ENCODE measurements around the gene CEACAM4.
"Not testable (repeated sequence)": the region's sequence is repeated elsewhere in the genome, so short reads cannot be mapped to it uniquely, and the experiment has no call there.

CEACAM4 gene

DNA sequence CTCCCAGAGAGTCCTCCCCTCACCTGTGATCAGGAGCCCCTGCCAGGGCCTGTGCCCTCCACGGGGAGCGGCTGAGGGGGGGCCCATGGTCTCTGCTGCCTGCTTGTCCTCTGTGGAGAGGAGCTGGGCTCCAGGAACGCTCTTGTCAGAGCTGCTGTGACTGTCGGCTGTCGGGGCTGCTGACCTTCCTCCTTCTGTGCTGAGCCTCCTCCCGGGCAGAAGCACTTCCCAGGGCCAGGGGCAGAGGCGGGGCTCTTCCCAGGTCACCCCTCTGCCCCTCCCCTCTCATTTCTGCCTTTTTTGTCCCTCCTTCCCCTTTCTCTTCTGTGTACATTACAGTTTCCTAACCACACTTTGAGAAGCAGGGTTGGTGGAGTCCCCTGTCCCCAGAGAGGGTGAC, at the start of gene CEACAM4:
Gene CEACAM4, minus strand, starts transcription at position 198 of the 400 bp plus-strand sequence. Its CDS starts 111 bp downstream, at position 87.
- no peak for DNase-seq

DNA sequence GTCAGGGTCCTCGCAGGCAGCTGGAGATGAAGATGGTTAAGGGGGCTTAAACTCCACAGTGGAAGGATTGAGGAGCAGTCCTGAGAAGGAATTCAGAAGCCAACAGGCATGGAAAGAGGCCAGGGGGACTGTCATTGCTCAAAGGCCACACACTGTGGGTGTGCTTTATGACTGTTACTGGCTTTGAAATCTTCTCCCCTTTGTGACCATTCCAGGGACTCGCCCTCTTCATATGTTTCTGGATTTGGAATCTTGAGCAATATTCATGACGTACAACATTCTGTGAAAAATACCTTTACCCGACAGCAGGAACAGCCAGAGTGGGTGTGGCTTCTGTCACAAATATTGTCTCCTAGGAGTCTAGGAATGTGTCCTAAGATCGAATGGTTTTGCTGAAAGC, 44.6 kb upstream of the CEACAM4 start:
- DNase-seq = no peak

DNA sequence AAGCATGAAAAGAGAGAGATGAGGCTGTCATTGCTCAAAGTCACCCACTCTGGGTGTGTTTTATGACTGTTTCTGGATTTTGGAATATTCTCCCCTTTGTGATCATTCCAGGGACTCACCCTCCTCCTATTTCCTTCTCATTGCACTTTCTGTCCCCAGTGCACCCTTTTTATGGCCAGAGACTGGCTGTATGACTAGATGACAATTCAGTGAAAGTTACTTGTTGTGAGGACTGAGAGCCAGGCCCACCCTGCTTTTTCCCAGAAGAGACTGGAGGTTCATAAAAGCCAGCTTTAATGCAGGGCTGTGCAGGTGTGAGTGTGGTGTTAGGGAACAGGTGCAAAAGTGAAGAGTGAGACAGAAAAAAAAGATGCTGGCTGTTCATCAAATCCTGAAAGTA, 43.9 kb upstream of the CEACAM4 start:
- no peak for DNase-seq

DNA sequence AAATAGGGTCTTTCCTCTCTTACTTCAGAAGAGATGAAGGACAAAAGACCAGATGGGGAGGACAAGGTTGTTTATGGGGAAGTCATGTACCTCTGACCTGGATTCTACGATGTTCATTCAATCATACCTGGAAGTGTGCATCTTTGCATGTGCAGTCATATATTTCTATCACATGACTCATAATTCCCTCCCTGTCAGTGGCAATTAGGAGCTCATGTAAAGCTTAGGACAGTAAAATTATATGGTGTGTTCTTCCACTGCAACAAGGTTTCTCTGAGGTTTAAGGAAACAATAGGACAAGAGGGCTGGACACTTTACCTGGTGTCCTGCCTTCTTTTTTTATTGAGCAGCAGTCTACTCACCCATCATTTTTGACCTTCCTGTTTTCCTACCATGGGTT, 41.4 kb upstream of the CEACAM4 start:
- DNase-seq = no peak

DNA sequence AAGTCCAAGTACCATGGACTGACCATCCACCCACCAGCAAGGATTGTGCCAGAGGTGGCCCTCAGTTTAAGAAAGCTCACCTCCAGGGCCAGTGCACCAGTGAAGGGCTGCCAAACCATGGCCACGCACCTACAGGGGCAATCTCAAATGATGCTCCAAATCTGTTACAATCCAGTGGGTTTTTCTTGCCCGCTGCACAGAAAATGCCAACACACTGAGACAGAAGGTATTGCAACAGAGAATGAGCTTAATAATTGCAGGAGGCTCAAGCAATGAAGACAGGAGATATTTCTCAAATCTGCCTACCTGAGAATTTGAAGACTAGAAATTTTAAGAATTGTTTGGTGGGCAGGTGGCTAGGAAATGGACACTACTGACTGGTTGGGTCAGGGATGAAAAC, 39.2 kb upstream of the CEACAM4 start:
- DNase-seq = no peak

DNA sequence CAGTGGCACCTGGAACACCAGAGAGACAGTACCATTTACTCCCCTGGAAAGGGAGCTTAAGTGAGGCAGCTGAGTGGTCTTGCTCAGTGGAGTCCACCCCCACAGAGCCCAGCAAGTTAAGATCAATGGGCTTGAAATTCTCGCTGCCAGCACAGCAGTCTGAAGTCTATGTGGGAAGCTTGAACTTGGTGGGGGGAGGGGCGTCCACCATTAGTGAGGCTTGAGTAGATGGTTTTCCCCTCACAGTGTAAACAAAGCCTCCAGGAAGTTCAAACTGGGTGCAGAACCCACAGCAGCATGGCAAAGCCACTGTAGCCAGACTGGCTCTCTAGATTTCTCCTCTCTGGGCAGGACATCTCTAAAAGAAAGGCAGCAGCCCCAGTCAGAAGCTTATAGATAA, 30.3 kb upstream of the CEACAM4 start:
- DNase-seq = no peak

DNA sequence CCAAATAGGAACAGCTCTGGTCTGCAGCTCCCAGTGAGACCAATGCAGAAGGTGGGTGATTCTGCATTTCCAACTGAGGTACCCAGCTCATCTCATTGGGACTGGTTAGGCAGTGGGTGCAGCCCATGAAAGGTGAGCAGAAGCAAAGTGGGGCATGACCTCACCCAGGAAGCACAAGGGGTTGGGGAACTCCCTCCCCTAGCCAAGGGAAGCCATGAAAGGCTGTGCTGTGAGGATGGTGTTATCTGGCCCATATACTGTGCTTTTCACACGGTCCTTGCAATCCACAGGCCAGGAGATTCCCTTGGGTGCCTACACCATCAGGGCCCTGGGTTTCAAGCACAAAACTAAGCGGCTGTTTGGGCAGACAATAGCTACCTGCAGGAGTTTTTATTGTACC, 29.9 kb upstream of the CEACAM4 start:
- not testable (repeated sequence) for DNase-seq

DNA sequence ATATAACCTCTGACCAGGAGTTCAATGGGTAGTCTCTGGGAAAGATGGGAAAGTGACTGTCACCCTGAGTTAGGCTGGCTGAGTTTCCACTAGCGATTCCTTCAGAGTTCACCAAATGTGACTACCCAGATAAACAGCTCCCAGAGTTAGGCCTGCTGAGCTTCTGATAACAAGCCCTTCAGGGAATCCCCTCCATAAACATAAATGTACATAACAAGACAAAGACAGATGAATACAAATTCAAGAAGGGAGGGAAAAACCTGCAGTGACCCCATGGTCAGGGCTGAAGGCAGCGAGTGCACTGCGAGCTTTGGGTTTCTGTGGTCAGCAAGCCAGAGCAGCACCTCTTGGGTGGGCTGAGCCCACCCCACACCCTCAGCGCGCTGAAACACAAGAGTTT, 25.4 kb upstream of the CEACAM4 start:
- no peak for DNase-seq

DNA sequence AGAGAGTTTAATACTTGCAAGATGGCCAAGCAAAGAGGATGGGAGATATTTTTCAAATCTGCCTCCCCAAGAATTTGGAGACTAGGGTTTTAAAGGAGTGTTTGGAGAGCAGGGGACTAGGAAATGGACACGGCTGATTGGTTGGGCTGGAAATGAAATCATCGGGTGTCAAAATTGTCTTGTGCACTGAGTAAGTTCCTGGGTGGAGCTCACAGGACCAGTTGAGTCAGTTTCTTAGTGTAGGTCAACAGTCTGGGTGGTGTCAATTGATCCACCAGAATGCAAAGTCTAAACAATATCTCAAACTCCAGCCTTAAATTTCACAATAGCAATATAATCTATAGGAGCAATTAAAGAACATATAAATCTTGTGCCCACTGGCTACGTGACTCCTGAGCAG, 23.0 kb upstream of the CEACAM4 start:
- no peak for DNase-seq

DNA sequence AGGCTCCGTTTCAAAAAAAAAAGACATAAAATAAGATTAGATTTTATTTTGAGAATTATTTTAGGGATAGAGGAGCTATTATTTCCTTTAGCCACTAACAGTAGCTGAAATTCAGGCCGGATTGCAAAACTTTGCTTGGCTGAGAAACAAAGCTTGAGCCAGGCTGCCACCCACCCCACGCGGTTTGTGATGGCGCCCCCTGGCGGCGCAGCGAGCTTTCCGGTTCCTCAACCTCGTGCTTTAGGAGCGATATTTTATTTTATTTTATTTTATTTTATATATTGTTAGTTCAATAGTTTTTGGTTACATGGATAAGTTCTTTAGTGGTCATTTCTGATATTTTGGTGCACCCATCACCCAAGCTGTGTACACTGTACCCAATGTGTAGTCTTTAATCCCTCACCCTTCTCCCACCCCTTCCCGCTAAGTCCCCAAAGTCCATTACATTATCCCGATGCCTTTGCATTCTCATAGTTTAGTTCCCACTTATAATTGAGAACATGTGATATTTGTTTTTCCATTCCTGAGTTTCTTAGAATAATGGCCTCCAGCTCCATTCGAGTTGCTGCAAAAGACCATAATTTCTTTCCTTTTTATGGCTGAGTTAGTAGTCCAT, 19.8 kb upstream of the CEACAM4 start:
- no peak for DNase-seq

DNA sequence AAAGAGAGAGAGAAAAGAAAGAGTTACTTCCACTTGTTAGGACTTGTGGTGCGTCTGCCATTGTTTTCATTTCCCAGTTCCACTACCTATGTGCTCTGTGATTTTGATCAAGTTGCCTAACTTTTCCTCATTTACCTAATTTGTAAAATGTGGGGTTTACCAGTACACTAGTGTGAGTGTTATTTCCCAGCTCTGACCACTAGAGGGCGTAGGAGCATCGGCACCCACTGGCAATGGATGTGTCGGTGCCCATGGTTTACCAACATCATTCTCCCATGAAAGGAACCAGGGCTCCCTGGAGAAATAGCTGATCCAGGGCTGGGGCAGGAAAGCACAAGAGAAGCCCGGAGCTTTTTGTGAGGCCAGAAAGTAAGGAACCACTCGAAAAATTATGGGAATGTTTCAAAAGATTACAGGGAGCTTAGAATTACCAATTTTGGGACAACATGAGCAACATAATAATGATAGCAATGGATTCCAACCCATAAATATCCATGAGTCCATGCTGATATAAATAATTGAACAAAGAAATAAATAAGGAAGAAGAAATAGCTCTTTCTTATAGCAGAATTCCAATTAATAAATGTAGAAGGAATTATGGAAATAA, 15.1 kb upstream of the CEACAM4 start:
- peak; percentile 59 for DNase-seq

DNA sequence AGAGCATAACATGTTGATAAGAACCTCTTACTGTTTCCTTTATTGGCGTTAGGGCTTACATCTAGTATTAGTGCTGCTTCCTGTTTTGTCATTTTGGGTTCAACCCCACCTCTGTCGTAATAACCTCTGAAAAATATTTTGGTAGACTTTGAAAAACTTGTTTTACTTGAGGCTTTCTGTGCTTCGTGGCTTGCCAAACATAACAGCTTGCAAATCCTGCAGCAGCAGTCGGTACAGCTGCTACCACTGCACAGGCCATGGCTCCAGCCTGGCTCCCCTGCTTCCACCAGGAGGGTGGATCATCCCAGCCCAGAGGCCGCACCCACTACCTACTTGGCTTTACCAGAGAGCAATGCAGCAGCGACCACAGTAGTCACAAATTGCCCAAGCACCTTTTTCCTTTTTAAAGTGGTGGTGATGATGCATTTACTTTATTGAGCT, 11.8 kb upstream of the CEACAM4 start:
- no peak for DNase-seq

DNA sequence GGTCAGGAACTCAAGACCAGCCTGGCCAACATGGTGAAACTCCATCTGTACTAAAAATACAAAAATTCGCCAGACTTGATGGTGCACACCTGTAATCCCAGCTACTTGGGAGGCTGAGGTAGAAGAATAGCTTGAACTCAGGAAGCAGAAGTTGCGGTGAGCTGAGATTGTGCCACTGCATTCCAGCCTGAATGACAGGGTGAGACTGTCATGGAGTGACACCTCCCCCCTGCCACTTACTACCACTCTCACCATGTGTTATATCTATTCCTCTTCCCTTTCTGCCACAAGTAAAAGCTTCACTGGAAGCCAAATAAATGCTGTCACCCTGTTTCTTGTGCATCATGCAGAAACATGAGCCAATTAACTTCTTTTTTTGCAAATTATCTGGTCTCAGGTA, 10.6 kb upstream of the CEACAM4 start:
- no peak for DNase-seq

DNA sequence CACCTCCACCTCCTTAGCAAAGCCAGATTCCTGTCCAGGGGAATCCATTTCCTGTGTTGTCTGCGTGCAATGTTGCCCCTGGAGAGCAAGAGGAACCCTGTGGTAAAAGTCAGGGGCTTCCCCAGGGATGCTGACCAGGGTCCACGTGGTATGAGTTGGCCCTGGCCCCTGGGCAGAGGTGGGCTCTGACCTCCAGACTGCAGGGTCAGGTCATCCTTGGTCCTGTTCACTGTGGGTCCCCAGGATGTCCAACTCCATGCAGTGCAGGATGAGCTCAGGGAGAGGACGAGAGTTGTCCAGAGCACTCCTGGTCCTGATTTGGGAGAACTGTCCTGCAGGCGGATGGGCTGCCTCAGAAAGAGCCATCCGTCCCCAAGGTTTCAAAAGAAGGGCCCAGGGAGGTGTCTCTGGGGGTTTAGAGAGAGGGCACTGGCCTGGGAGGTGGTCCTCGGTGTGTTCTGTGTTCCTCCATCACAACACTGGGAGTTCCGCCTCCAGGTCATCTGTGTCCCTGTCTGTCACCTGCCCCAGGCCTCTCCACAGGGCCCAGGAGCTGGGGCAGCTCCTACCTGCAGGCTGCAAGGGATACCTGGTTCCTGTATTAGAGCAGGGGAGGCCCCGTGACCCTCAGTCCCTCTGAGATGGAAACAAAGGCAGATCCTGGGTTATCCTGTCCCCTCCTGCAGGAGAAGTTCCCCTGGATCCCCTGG, 1.2 kb upstream of the CEACAM4 start:
- DNase-seq = no peak

DNA sequence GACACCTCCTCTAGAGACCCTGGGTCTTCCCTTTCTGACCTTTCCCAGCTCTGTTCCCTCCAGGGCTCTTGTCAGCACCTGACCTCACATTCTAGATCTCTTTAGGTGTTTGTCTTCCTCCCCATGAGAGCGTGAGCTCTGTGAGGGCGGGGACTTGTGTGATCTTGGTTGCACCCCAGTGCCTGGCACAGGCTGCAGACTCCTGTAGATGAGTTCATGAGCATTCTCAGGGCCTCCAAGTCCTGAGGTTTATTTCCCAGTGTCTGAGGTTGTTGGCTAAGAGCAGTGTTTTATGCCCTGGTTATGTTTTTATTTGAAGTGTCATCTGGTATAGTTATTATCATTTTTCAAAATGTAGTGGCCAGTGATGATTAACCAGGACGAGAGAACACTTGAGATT, 596 bp downstream of the CEACAM4 start:
- no peak for DNase-seq

DNA sequence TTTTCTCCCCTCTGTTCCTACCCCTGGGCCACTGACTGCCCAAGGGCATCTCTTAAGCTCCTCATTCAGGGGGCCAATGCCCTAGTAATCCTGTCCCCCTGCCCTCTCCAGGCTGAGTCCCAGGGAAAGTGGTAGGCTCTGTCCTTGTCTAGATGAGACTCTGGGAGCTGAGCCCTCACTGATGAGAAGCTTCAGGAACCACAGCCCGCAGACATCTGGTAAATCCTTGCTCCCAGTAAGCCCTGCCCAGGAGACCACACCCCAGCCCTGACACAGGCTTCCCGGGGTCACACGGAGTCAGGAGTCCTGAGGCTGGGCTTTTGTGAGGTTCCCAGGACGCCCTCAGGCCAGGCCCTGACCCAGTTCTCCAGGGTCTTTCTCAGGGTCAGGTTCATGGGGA, 1.9 kb downstream of the CEACAM4 start:
- no peak for DNase-seq

DNA sequence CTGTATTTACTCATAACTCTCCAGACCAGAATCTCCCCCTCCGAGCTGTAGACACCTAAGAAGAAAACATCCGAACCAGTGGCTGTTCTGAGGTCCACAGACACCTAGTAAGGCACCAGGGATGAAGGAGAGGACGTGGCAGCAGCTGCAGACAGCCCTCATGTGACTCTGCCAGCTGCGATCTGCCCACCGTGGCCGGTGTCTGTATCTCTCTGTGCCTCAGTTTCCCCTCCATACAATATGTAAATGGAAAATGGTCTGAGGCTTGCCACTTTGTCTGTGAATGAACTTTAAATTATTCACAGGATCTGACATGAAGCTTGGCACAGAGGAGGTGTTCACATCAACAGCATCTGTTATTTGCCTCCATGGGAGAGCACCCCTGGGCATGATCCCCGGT, 2.4 kb downstream of the CEACAM4 start:
- no peak for DNase-seq

DNA sequence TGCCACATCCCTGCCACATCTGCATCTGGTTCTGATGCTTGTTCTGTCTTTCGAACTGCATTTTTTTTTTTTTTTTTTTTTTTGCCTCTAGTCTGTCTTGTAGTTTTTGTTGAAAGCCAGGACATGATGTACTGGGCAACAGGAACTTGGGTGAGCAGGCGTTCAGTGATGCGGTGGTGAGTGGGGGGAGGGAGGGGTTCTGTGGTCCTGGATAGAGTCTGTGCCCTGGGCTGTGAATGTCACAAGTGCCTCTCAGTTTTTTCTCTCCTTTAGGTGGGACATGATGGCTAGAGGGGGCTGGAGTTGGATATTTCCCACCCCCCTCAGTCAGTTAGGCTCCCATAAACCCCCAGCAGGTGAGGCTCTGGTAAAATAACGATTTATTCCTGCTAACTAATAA, 3.5 kb downstream of the CEACAM4 start:
- no peak for DNase-seq

DNA sequence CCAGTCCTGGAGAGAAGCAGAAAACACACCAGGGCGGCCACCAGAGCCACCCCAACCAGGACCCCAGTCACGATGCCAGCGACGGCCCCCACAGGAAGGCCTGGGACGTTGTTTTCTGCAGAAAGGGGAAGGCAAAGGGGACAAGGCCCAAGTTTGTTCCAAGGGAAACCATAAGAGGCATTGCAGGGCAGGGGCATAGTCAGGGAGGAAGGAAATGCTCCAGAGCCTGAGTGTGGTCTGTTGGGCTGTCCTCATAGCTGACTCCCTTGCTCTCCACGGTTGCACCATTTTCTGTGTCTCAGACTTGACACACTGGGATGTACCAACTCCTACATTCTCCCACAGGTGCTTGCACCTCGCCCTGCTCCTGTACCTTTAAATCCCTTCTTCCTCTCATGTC, 5.2 kb downstream of the CEACAM4 start:
- no peak for DNase-seq

DNA sequence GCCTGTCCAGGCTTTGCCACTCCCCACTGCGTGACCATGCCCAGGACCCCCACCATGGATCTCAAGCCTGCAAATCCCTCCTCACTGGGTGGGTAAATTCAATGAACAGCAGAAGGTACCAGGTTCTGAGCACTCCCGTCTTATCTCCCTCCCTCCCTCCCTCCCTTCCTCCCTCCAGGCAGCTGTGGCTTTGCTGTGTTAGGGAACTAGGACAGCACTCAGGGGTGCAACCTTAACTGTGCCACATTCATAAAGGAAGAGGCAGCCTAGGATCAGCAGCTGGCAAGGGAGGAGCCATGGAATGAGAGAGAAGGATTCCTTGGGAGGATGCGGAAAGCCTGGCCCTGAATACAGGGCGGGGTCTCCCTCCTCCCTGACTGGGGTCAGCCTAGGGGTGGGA, 5.6 kb downstream of the CEACAM4 start:
- no peak for DNase-seq

DNA sequence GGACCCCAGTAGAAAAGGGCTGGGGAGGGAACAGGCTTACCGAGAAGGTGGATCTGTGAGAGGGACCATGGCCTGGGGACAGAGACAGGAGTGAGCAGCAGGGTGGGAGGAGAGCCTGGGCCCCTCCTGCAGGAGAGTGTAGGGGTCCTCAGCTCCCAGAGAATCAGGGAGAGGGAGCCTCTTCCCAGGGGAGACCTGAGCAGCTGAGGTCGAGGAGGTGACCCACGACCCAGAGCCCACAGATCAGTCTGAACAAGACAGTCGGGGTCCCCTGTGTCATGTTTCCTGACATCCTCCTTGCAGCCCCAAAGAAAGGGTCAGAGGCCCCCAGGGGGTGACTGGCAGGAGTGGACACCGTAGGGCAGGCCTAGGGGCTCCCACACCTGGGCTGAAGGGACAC, 6.7 kb downstream of the CEACAM4 start:
- no peak for DNase-seq

DNA sequence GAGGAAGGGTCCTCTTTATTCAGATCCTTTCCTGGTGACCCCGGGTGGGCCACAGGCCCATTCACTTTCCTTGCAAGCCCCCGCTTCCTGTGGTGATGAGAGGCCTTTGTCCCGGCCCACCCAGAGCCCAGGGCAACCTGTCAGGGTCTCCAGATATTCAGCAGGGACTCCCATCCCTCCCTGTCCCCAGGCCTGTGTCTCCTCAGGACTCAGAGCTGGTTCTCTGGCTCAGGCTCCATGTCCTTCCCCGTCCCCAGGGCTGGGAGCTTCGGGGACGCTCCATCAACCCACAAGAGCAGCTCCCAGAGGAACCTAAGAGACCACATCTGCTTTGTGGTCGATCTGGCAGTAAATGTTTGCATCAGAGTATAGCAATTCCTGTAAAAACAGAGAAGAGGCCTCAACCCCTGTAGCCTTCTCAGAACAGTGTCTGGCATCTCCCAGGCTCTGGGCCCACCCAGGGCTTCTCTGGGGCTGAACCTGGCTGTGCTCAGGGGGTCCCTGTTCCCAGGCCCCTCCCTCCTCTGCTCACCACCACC, 7.8 kb downstream of the CEACAM4 start:
- DNase-seq = no peak

DNA sequence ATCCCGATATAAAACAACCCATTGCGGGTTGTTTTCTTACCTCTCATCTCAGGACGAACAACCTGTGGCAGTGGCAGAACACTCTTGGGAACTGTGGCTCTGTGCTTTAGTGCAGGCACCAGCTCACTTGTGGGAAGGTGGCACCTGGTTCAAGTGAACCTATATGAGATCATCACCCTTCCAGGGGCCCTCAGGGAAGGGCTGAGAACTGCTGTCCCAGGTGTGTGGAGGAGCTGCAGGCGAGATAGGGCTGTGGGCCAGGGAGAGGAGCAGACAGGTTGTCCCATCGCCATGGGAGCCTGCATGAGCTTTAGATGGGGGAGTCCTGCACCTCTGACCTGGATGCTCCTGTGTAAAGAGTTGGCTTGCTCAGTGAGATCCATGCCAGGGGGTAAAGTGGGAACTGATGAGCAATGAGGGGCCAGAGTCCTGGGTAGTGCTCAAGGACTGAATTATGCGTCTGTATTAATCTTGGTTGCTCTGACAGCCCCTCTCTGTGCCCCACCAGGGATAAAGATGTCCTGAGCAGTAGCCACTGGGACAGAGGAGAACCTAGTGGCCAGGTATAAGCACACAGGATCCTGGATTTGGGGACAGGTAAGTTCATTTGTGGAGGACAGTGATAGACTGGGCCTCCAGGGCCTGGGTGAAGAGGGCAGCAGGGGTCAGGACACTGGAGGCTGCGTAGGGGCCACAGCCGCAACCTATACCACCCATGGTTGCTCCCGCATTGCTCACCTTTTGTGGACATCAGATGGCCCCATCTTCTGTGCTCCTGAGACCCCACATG, 8.7 kb downstream of the CEACAM4 start:
- no peak for DNase-seq

Measured in retina (tissue), 1 donor.